Spleen (tissue), 7 donors: ENCODE data around the gene CFAP77.

Experiments used
- CTCF ChIP-seq, 11 experiments: fragments of 200-600 bp in 7 of 11; fragments of 450-650 bp in 4 of 11; sonication (generic) in 4 of 11; IDR thresholded peaks in 8 of 11; conservative IDR thresholded peaks in 3 of 11; 1 replicate in 7 of 11; 2 replicates in 4 of 11; pipeline versions ENCODE4 v1.4.0 to v1.8.0; 2016 to 2021; ENCODE audit warnings: antibody characterized with exemption in 11 of 11, inconsistent platforms in 4 of 11, mild to moderate bottlenecking in 1 of 11
- POLR2A ChIP-seq, 3 donors: fragments of 450-650 bp; IDR thresholded peaks; one replicate each; pipeline ENCODE4 v1.5.1; 2017; ENCODE audit warnings: antibody characterized with exemption in 3 of 3, mild to moderate bottlenecking in 1 of 3
- POLR2AphosphoS5 ChIP-seq, 3 donors: sonication (generic); formaldehyde crosslinking; IDR thresholded peaks; one replicate each; pipeline ENCODE4 v1.5.1; 2017; ENCODE audit warnings: antibody characterized with exemption in 3 of 3
- donor health status: DM: no; HTN: no; CAD: no; lungs with moderate emphysema.
- donor health status: DM: no; HTN: no; CAD: no.
- donor health status: DM: no; HTN: no; CAD: no.

GRCh38 chr9:132511191-132511999 lies 101.4 kb downstream of the CFAP77 start:
- TF ChIP-seq CTCF (IDR thresholded peaks at IDR 0.05 in 8 of 11, conservative IDR thresholded peaks at IDR 0.05 in 3 of 11) (no peak), POLR2A (IDR thresholded peaks at IDR 0.05) (no peak), POLR2AphosphoS5 (IDR thresholded peaks at IDR 0.05) (no peak)
